GM19043 (cell line): Measurements from ENCODE around the gene CYB5R3.
A peak's percentile ranks its signal among the peaks of the same experiment; 100 is the strongest.

Experiments used
- ATAC-seq: cut with Tn5 transposase; IDR thresholded peaks from one replicate; pipeline ENCODE4 v1.9.1; 2021; ENCODE audit warnings: low read depth; ENCODE audit not compliant: unreplicated experiment

Gene CYB5R3

GRCh38 chr22:42649246-42650099 lies at the start of gene CYB5R3:
Gene CYB5R3 (minus strand): TSS chr22:42649392. CDS start chr22:42649315, 77 bp downstream.
- peak; percentile 46 for ATAC-seq

GRCh38 chr22:42697542-42698013 lies 48.4 kb upstream of the CYB5R3 start:
- no peak for ATAC-seq

- ATAC-seq: no peak
Measured at GRCh38 chr22:42696331-42696967, 47.3 kb upstream of the CYB5R3 start.

GRCh38 chr22:42695294-42695693 lies 46.1 kb upstream of the CYB5R3 start:
- no peak for ATAC-seq

- no peak for ATAC-seq
Measured at GRCh38 chr22:42693763-42694683, 44.8 kb upstream of the CYB5R3 start.

GRCh38 chr22:42693055-42693762 lies 44.0 kb upstream of the CYB5R3 start:
- ATAC-seq: no peak

GRCh38 chr22:42692239-42693054 lies 43.3 kb upstream of the CYB5R3 start:
- no peak for ATAC-seq

GRCh38 chr22:42691440-42691839 lies 42.2 kb upstream of the CYB5R3 start:
- no peak for ATAC-seq

GRCh38 chr22:42688241-42689211 lies 39.3 kb upstream of the CYB5R3 start:
- ATAC-seq: no peak

GRCh38 chr22:42686756-42687491 lies 37.7 kb upstream of the CYB5R3 start:
- no peak for ATAC-seq

- no peak for ATAC-seq
Measured at GRCh38 chr22:42685941-42686653, 36.9 kb upstream of the CYB5R3 start.

- ATAC-seq: no peak
Measured at GRCh38 chr22:42684462-42685195, 35.4 kb upstream of the CYB5R3 start.

GRCh38 chr22:42683578-42684283 lies 34.5 kb upstream of the CYB5R3 start:
- ATAC-seq: no peak

- ATAC-seq: no peak
Measured at GRCh38 chr22:42682113-42682851, 33.1 kb upstream of the CYB5R3 start.

- ATAC-seq: no peak
Measured at GRCh38 chr22:42680648-42681047, 31.5 kb upstream of the CYB5R3 start.
